ENCODE results near the gene HS3ST4. TPM values are rescaled to one million over a fixed set of nuclear protein-coding genes. Genes with fewer than 3 reads are reported as not detected.

Gene HS3ST4
- total RNA-seq, 6 experiments from 2014 or later = not detected

GRCh38 chr16:25874196-25874595 lies 182.4 kb downstream of the HS3ST4 start:
- ATAC-seq = no peak
- intact Hi-C loops (cut with DNase I) = no loop called here

GRCh38 chr16:25875956-25876598 lies 184.3 kb downstream of the HS3ST4 start:
- TF ChIP-seq POLR2A (IDR thresholded peaks at IDR 0.05) (no peak), CTCF (IDR thresholded peaks at IDR 0.05) (no peak)
- Histone ChIP-seq H3K4me1 (no peaks in the 10 kb centered on the region), H3K36me3 (no peaks in the 10 kb centered on the region), H3K27me3 (no peaks in the 10 kb centered on the region), H3K4me3 (no peak overlapping the region), H3K27ac (no peak overlapping the region), H3K9me3 (no peaks in the 10 kb centered on the region)
- DNase-seq (no peak), ATAC-seq (no peak)
- intact Hi-C loops (cut with DNase I) = no loop called here
- WGBS (ENCODE audit: insufficient coverage, low coverage, low lambda C conversion rate, missing lambda C conversion rate) = 100% methylated on average over 1 of the region's 1 CpG

More at GRCh38 chr16:25874196-25874595, 182.4 kb downstream of the HS3ST4 start:
- no peaks in the 10 kb centered on the region for H3K9me3 ChIP-seq
- H3K4me1 ChIP-seq = no peaks in the 10 kb centered on the region
- no peaks in the 10 kb centered on the region for H3K36me3 ChIP-seq
- TF ChIP-seq POLR2A (IDR thresholded peaks at IDR 0.05) (no peak), CTCF (IDR thresholded peaks at IDR 0.05) (no peak)
- no peaks in the 10 kb centered on the region for H3K27me3 ChIP-seq
- DNase-seq = no peak
- no peak overlapping the region for H3K27ac ChIP-seq
- no peak overlapping the region for H3K4me3 ChIP-seq

DNA sequence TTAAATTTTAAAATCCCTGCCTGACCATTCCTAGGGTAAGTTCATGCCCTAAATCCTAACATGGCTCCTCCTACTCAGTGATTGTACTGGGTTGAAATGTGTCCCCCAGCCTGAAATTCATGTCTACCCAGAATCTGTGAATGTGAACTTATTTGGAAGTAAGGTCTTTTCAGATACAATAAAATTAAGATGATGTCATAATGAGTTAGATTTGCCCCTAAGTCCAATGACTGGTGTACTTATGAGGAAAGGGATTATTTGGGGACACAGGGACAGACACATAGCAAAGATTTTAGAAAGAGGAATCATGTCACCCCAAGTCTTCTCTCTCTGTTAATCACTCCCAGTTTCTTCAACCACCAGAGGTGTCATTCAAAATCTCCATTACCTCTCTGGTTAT lies 185.3 kb downstream of the HS3ST4 start:
- ATAC-seq = no peak
- TF ChIP-seq POLR2A (IDR thresholded peaks at IDR 0.05) (no peak), CTCF (IDR thresholded peaks at IDR 0.05) (no peak)
- intact Hi-C loops (cut with DNase I) = no loop called here

GRCh38 chr16:25886598-25886997 lies 194.8 kb downstream of the HS3ST4 start:
- no peaks in the 10 kb centered on the region for H3K27me3 ChIP-seq
- ATAC-seq (no peak), DNase-seq (no peak)
- no peaks in the 10 kb centered on the region for H3K9me3 ChIP-seq
- no peak overlapping the region for H3K4me3 ChIP-seq
- no peak for TF ChIP-seq POLR2A (IDR thresholded peaks at IDR 0.05)
- H3K4me1 ChIP-seq = no peaks in the 10 kb centered on the region
- 46% methylated on average over 4 of the region's 4 CpGs for WGBS (ENCODE audit: insufficient coverage, low coverage, low lambda C conversion rate, missing lambda C conversion rate)
- H3K36me3 ChIP-seq = no peaks in the 10 kb centered on the region
- H3K27ac ChIP-seq = no peak overlapping the region
- intact Hi-C loops (cut with DNase I) = no loop called here

More for the DNA sequence above, 185.3 kb downstream of the HS3ST4 start:
- Histone ChIP-seq H3K9me3 (no peaks in the 10 kb centered on the region), H3K4me1 (no peaks in the 10 kb centered on the region), H3K36me3 (no peaks in the 10 kb centered on the region), H3K4me3 (no peak overlapping the region), H3K27ac (no peak overlapping the region), H3K27me3 (no peaks in the 10 kb centered on the region)
- no peak for DNase-seq

- Histone ChIP-seq H3K27me3 (no peaks in the 10 kb centered on the region), H3K4me1 (no peaks in the 10 kb centered on the region), H3K36me3 (no peaks in the 10 kb centered on the region), H3K9me3 (no peaks in the 10 kb centered on the region), H3K4me3 (no peak overlapping the region), H3K27ac (no peak overlapping the region)
- 59% methylated on average over 7 of the region's 7 CpGs for WGBS (ENCODE audit: insufficient coverage, low coverage, low lambda C conversion rate, missing lambda C conversion rate)
- ATAC-seq (no peak), DNase-seq (no peak)
- TF ChIP-seq POLR2A (IDR thresholded peaks at IDR 0.05) (no peak), CTCF (IDR thresholded peaks at IDR 0.05) (no peak)
- intact Hi-C loops (cut with DNase I) = no loop called here
Observed at GRCh38 chr16:25888868-25889267, 197.1 kb downstream of the HS3ST4 start.
